ENCODE results near the gene ARPC1A. TPM values are rescaled to one million over a fixed set of nuclear protein-coding genes. Genes with fewer than 3 reads are reported as not detected.
A peak's percentile ranks its signal among the peaks of the same experiment; 100 is the strongest.

ARPC1A gene
- total RNA-seq, 4 donors from 2014 or later, result 37.0 to 58.8 (median 44.1) TPM

GRCh38 chr7:99366646-99367045 lies 40.9 kb downstream of the ARPC1A start:
- in situ Hi-C loops (cut with MboI; ENCODE audit: low sequenced_read_pairs in 4 of 4), result loop anchor here in 1 of 4 donors (10.0 kb wide), 1 partner anchor 48 kb away; no protein-coding TSS in a partner anchor
- no peaks in the 10 kb centered on the region for H3K27me3 ChIP-seq
- intact Hi-C loops (cut with DNase I; ENCODE audit: low total_unique reads), result no loop called here
- H3K4me1 ChIP-seq, result no peaks in the 10 kb centered on the region
- DNase-seq (peak in 1 of 2 donors; percentile 16), ATAC-seq (no peak)
- no peak for TF ChIP-seq POLR2A (IDR thresholded peaks at IDR 0.05)
- TF ChIP-seq CTCF (IDR thresholded peaks at IDR 0.05 in 4 of 5, conservative IDR thresholded peaks at IDR 0.05 in 1 of 5), result no peak
- no peaks in the 10 kb centered on the region for H3K9me3 ChIP-seq
- H3K27ac ChIP-seq, result no peak overlapping the region
- H3K36me3 ChIP-seq, result peaks cover 0 to 57% of the 10 kb centered on the region in 2 donors
- H3K4me3 ChIP-seq, result no peak overlapping the region

- H3K9me3 ChIP-seq, result no peaks in the 10 kb centered on the region
- H3K36me3 ChIP-seq, result peaks cover 0 to 39% of the 10 kb centered on the region in 2 donors
- H3K4me1 ChIP-seq, result peaks cover 0 to 5% of the 10 kb centered on the region in 2 donors
- H3K4me3 ChIP-seq, result no peak overlapping the region
- ATAC-seq (no peak), DNase-seq (no peak)
- intact Hi-C loops (cut with DNase I; ENCODE audit: low total_unique reads) (no loop called here), in situ Hi-C loops (cut with MboI; ENCODE audit: low sequenced_read_pairs in 4 of 4) (loop anchor here in 1 of 4 donors (10.0 kb wide), 1 partner anchor 46 kb away; no protein-coding TSS in a partner anchor)
- TF ChIP-seq POLR2A (IDR thresholded peaks at IDR 0.05) (no peak), CTCF (IDR thresholded peaks at IDR 0.05 in 4 of 5, conservative IDR thresholded peaks at IDR 0.05 in 1 of 5) (no peak)
- H3K27me3 ChIP-seq, result no peaks in the 10 kb centered on the region
- no peak overlapping the region for H3K27ac ChIP-seq
Measured at GRCh38 chr7:99368750-99369389, 43.2 kb downstream of the ARPC1A start.

- Histone ChIP-seq H3K27ac (no peak overlapping the region), H3K9me3 (no peaks in the 10 kb centered on the region), H3K27me3 (no peaks in the 10 kb centered on the region), H3K4me3 (no peak overlapping the region), H3K4me1 (peaks cover 0 to 5% of the 10 kb centered on the region in 2 donors), H3K36me3 (peaks cover 0 to 29% of the 10 kb centered on the region in 2 donors)
- no peak for DNase-seq
- in situ Hi-C loops (cut with MboI; ENCODE audit: low sequenced_read_pairs in 4 of 4) (loop anchor here in 1 of 4 donors (10.0 kb wide), 1 partner anchor 45 kb away; no protein-coding TSS in a partner anchor), intact Hi-C loops (cut with DNase I; ENCODE audit: low total_unique reads) (no loop called here)
- ATAC-seq, result no peak
- TF ChIP-seq CTCF (IDR thresholded peaks at IDR 0.05 in 4 of 5, conservative IDR thresholded peaks at IDR 0.05 in 1 of 5) (no peak), POLR2A (IDR thresholded peaks at IDR 0.05) (no peak)
Measured at GRCh38 chr7:99369767-99370391, 44.2 kb downstream of the ARPC1A start.

- H3K9me3 ChIP-seq, result no peaks in the 10 kb centered on the region
- TF ChIP-seq CTCF (IDR thresholded peaks at IDR 0.05 in 4 of 5, conservative IDR thresholded peaks at IDR 0.05 in 1 of 5), result no peak
- TF ChIP-seq POLR2A (IDR thresholded peaks at IDR 0.05), result no peak
- intact Hi-C loops (cut with DNase I; ENCODE audit: low total_unique reads) (no loop called here), in situ Hi-C loops (cut with MboI; ENCODE audit: low sequenced_read_pairs in 4 of 4) (no loop called here)
- H3K4me3 ChIP-seq, result no peak overlapping the region
- no peaks in the 10 kb centered on the region for H3K27me3 ChIP-seq
- H3K27ac ChIP-seq, result no peak overlapping the region
- H3K36me3 ChIP-seq, result peaks cover 0 to 13% of the 10 kb centered on the region in 2 donors
- DNase-seq (no peak), ATAC-seq (no peak)
- peaks cover 0 to 9% of the 10 kb centered on the region in 2 donors for H3K4me1 ChIP-seq
Measured at GRCh38 chr7:99371376-99371920, 45.8 kb downstream of the ARPC1A start.

All from gastrocnemius medialis (tissue), 4 donors.